Smooth muscle cell (in vitro differentiated cells): ENCODE results near the gene CXCR1. TPM values are rescaled to one million over a fixed set of nuclear protein-coding genes. Genes with fewer than 3 reads are reported as not detected.

ENCODE experiments used
- DNase-seq: peaks from one replicate; lab custom pipeline; 2025; ENCODE audit not compliant: unreplicated experiment; lab: John Stamatoyannopoulos, UW
- H2AFZ ChIP-seq: fragments of 200-600 bp; sonication (generic); 2 replicates; pipeline ENCODE4 v1.6.0; 2016; ENCODE audit warnings: antibody characterized with exemption, low read depth, mild to moderate bottlenecking
- H3F3A ChIP-seq: fragments of 200-600 bp; sonication (generic); 2 replicates; pipeline ENCODE4 v1.6.0; 2017; ENCODE audit warnings: antibody characterized with exemption, low read depth
- H3K27ac ChIP-seq: fragments of 200-600 bp; sonication (generic); 2 replicates; pipeline ENCODE4 v1.5.1; 2016; ENCODE audit warnings: low read depth, mild to moderate bottlenecking
- H3K27me3 ChIP-seq: fragments of 200-600 bp; sonication (generic); 2 replicates; pipeline ENCODE4 v1.6.1; 2016; ENCODE audit warnings: low read depth, mild to moderate bottlenecking
- H3K36me3 ChIP-seq: fragments of 200-600 bp; sonication (generic); 2 replicates; pipeline ENCODE4 v1.5.1; 2016; ENCODE audit warnings: low read depth
- H3K4me1 ChIP-seq: fragments of 200-600 bp; sonication (generic); 2 replicates; pipeline ENCODE4 v1.5.1; 2016; ENCODE audit warnings: low read depth
- H3K4me2 ChIP-seq: fragments of 200-600 bp; sonication (generic); 2 replicates; pipeline ENCODE4 v1.6.0; 2016; ENCODE audit warnings: mild to moderate bottlenecking
- H3K4me3 ChIP-seq: fragments of 200-600 bp; sonication (generic); 2 replicates; pipeline ENCODE4 v1.5.1; 2016; ENCODE audit warnings: mild to moderate bottlenecking
- H3K79me2 ChIP-seq: fragments of 200-600 bp; sonication (generic); 2 replicates; pipeline ENCODE4 v1.6.0; 2016; ENCODE audit warnings: low read depth, mild to moderate bottlenecking
- H3K9ac ChIP-seq: fragments of 200-600 bp; sonication (generic); 2 replicates; pipeline ENCODE4 v1.6.0; 2016; ENCODE audit warnings: low read depth
- H3K9me3 ChIP-seq: fragments of 200-600 bp; sonication (generic); replicated peaks from 2 replicates; pipeline ENCODE4 v1.5.1; 2016; ENCODE audit warnings: low read depth
- H4K20me1 ChIP-seq: fragments of 200-600 bp; sonication (generic); 2 replicates; pipeline ENCODE4 v1.6.0; 2016; ENCODE audit warnings: low read depth
- CTCF ChIP-seq: fragments of 200-600 bp; sonication (generic); IDR thresholded peaks from 2 replicates; pipeline ENCODE4 v1.5.1; 2017; ENCODE audit warnings: borderline replicate concordance, mild to moderate bottlenecking, antibody characterized with exemption; ENCODE audit not compliant: insufficient read depth, poor library complexity, severe bottlenecking
- WGBS: methylation state at CpG from one replicate; pipeline ENCODE4 v1.1.7; 2016; ENCODE audit warnings: low lambda C conversion rate; 5-methylcytosine and 5-hydroxymethylcytosine counted together
- polyA plus RNA-seq: library from polyadenylated mRNA; unstranded; fragments of >200 nt; fragmentation: Nextera tagmentation; extraction: Ambion mirVana; gene quantifications from 2 replicates; pipeline ENCODE4 v1.2.1, GENCODE V29; 2016
- total RNA-seq: library from RNA; depleted of rRNA; stranded (reverse); fragments of >200 nt; gene quantifications from 2 replicates; pipeline ENCODE4 v1.2.3, GENCODE V29; 2014

Gene CXCR1
- total and polyA plus RNA-seq, 2 experiments from 2014 or later, result not detected

GRCh38 chr2:218130822-218131221, 35.9 kb downstream of the CXCR1 start:
- no peaks in the 10 kb centered on the region for H3K27me3 ChIP-seq
- TF ChIP-seq CTCF, result no peak

GRCh38 chr2:218130377-218130776, 36.4 kb downstream of the CXCR1 start:
- no peaks in the 10 kb centered on the region for H4K20me1 ChIP-seq
- no peak overlapping the region for H3K4me3 ChIP-seq
- WGBS, result 96% methylated on average over 2 of the region's 2 CpGs
- no peak overlapping the region for H3K4me2 ChIP-seq
- H3F3A ChIP-seq, result no peaks in the 10 kb centered on the region
- DNase-seq, result no peak
- no peak for TF ChIP-seq CTCF
- no peak overlapping the region for H3K9ac ChIP-seq
- H3K36me3 ChIP-seq, result no peaks in the 10 kb centered on the region
- no peaks in the 10 kb centered on the region for H3K9me3 ChIP-seq
- H3K27ac ChIP-seq, result no peak overlapping the region
- no peaks in the 10 kb centered on the region for H3K79me2 ChIP-seq
- H2AFZ ChIP-seq, result no peak overlapping the region
- peaks cover 9% of the 10 kb centered on the region for H3K4me1 ChIP-seq
- H3K27me3 ChIP-seq, result no peaks in the 10 kb centered on the region

More at GRCh38 chr2:218130822-218131221, 35.9 kb downstream of the CXCR1 start:
- peaks cover 7% of the 10 kb centered on the region for H3K4me1 ChIP-seq
- DNase-seq, result no peak
- no peak overlapping the region for H3K9ac ChIP-seq
- H4K20me1 ChIP-seq, result no peaks in the 10 kb centered on the region
- no peaks in the 10 kb centered on the region for H3K9me3 ChIP-seq
- H2AFZ ChIP-seq, result no peak overlapping the region
- no peak overlapping the region for H3K4me2 ChIP-seq
- no peaks in the 10 kb centered on the region for H3K36me3 ChIP-seq
- H3K27ac ChIP-seq, result no peak overlapping the region
- H3F3A ChIP-seq, result no peaks in the 10 kb centered on the region
- no peak overlapping the region for H3K4me3 ChIP-seq
- no peaks in the 10 kb centered on the region for H3K79me2 ChIP-seq

GRCh38 chr2:218129458-218130135, 37.2 kb downstream of the CXCR1 start:
- no peak overlapping the region for H3K4me3 ChIP-seq
- H3K9me3 ChIP-seq, result no peaks in the 10 kb centered on the region
- no peaks in the 10 kb centered on the region for H3K79me2 ChIP-seq
- no peak for TF ChIP-seq CTCF
- no peak overlapping the region for H3K4me2 ChIP-seq
- no peak for DNase-seq
- no peaks in the 10 kb centered on the region for H3K27me3 ChIP-seq
- H3K4me1 ChIP-seq, result peaks cover 9% of the 10 kb centered on the region
- H3K36me3 ChIP-seq, result no peaks in the 10 kb centered on the region
- H3F3A ChIP-seq, result no peaks in the 10 kb centered on the region
- H3K27ac ChIP-seq, result peak overlapping the region; percentile 64
- H3K9ac ChIP-seq, result no peak overlapping the region
- 60% methylated on average over 6 of the region's 6 CpGs for WGBS
- no peak overlapping the region for H2AFZ ChIP-seq
- H4K20me1 ChIP-seq, result no peaks in the 10 kb centered on the region
